HG03520 (cell line): Measurements from ENCODE around the gene SHLD3.
"Not testable (repeated sequence)": the region's sequence is repeated elsewhere in the genome, so short reads cannot be mapped to it uniquely, and the experiment has no call there.

Experiments used
- ATAC-seq: cut with Tn5 transposase; IDR thresholded peaks from one replicate; pipeline ENCODE4 v1.9.1; 2021; ENCODE audit warnings: mild to moderate bottlenecking, moderate library complexity; ENCODE audit not compliant: unreplicated experiment

The SHLD3 gene

DNA sequence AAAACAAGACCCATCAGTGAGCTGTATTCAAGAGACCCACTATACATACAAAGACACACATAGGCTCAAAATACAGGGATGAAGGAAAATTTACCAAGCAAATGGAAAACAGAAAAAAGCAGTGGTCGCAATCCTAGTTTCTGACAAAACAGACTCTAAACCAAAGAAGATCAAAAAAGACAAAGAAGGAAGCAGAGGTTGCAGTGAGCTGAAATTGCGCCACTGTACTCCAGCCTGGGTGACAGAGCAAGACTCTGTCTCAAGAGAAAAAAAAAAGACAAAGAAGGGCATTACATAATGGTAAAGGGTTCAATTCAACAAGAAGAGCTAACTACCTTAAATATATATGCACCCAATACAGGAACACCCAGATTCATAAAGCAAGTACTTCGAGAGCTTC, 51.2 kb downstream of the SHLD3 start:
- not testable (repeated sequence) for ATAC-seq
